Dermis microvascular lymphatic vessel endothelial cell (primary cell): ENCODE data around the gene C1QTNF12. TPM values are rescaled to one million over a fixed set of nuclear protein-coding genes. Genes with fewer than 3 reads are reported as not detected.
A peak's percentile ranks its signal among the peaks of the same experiment; 100 is the strongest.

Experiments used
- DNase-seq, 2 donors: peaks; one replicate each; pipeline versions ENCODE4 v3.0.0 to v3.0.0-alpha.2; 2010; ENCODE audit warnings: low read depth in 2 of 2
- total RNA-seq: library from RNA; depleted of rRNA; stranded (reverse); fragments of >200 nt; gene quantifications from 2 replicates; pipeline ENCODE4 v1.2.1, GENCODE V29; 2014

Gene C1QTNF12, protein sequence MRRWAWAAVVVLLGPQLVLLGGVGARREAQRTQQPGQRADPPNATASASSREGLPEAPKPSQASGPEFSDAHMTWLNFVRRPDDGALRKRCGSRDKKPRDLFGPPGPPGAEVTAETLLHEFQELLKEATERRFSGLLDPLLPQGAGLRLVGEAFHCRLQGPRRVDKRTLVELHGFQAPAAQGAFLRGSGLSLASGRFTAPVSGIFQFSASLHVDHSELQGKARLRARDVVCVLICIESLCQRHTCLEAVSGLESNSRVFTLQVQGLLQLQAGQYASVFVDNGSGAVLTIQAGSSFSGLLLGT
- total RNA-seq = 0.25 and 0.51 TPM in 2 replicates

DNA sequence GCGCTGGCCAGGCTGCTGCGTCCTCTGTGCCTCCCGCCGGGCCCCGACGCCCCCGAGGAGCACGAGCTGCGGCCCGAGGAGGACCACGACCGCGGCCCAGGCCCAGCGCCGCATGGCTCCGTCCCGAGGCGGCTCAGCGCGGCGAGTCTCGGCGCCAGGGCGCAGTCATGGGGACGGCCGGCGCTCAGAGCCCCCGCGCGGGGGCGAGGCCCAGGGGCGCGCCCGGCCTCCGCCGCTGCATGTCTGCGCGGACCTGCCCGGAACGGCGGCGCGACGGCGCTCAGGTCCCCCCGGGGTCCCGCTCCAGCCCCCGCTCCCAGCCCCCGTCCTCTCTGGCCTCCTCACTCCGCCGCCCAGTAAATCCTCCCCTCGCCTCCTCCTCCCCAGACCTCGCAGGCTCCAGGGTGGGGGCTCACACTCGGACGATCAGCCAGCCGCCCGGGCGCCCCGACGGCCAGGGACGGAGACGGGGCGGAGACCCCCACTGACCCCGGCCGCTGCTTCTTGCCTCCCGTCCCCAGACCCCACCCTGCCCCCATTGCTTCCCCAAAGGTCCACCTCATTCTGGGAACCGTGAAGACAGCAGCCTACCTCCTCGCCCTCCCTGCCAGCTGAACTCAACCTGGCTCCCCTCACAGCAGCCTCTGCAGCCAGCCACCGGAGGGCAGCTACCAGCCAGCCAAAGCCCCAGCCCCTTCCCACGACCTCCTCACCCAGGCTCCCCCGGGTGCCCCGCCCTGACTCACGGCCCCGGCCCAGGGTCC, at the start of gene C1QTNF12:
C1QTNF12 (minus strand) TSS at position 146 of the 764 bp plus-strand sequence; CDS start at position 114, 32 bp downstream.
- no peak for DNase-seq

DNA sequence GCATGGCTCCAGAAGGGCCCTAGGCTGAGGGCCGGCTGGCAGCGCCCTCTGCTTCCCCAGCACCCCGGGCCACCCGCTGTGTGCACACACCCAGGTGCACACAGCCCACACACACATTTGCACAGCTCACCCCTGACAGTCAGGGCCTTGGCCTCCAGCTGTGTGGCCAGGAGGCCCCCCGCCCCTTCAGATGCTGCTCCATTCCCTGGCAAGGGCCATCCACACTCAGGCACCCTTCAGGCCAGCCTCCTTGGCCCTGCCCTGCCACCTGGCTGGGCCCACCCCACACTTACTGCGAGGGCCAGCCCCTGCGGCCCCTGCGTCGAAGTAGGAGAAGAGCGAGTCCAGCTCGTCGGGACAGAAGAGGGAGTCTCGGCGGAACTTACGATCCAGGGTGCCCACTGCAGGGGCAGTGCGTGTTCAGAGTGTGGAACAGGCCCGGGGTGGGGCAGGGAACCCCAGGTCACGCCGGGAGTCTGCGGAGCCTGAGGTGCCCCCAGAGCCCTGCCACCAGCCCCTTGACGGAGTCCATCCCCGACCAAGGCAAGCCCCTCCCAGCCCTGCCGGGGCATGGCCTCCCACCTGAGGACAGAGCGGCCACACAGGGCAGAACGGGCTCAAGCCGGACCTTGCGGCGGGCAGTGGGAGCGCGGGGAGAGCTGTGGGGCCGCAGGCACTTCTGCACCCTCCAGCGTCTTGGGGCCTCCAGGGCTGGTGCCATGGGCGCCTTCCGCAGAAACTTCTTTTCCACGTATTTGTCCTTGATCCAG, 48.8 kb upstream of the C1QTNF12 start:
- no peak for DNase-seq

DNA sequence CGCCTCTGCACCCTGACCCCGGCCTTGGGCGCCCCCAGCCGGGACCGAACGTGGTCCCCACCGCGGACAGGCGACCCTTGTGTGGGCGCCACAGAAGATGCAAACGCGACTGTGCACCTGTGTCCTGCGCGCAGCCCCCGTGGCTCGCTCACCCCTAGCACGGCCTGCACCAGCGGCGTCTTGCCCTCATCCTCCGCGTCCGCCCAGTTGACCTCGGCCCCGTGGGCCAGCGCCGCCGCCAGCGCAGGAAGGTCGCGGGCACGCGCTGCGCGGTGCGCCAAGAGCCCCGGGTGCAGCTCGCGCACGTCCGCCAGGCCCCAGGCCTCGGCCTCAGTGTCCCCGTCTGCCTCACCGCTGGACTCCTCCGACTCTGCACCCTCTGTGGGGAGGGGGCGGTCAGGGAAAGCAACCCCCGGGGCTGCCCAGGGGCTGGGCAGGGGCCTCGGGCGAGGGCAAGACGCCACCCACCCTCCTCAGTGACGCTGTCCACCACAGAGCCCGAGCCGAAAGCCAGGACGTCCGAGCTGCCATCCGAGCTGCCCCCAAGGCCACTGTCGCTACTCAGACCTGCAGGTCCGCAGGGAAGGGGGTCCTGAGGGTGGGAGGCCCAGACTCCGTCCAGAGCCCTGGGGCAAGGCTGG, 47.8 kb upstream of the C1QTNF12 start:
- DNase-seq = no peak

DNA sequence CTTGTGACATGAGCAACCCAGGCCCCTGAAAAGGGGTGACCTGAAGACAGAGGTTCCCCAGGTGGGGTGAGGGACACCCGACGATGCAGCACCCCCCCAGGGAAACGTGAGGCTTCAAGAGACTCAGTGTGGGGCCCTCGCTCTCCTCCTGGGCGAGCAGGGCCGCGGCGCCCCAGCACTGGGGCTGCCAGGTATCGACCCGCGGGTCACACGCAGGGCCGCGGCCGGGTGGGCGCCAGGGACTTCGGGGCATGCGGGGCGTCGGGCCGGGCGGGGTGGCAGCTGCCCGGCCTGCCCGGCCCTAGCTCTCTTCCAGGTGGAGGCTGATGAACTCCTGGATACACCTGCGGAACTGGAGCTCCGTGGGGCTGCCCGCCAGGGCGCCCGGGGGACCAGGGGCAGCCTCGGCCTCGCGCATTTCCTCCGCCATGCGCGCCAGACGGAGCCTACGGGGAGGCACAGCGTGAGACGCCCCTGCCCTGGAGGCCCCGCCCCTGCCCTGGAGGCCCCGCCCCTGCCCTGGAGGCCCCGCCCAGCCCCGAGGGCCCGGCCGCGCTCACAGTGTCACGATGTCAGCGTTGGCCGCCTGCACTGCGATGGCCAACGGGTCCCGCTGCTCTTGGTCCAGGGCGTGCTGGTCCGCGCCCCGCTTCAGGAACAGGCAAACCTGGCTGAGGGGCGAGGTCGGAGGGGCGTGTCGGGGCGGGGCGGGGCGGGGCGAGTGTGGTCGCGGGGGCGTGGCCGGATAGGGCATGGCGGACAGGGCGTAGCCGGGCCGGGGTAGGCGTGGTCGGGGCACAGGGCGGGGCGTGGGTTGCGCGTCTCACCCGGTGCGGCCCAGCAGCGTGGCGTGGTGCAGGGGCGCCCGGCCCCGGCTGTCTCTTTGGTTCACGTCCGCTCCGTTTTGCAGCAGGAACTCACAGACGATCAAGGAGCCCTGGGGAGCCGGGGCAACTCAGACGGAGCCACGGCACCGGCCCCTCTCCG, 47.0 kb upstream of the C1QTNF12 start:
- peak in 1 of 2 donors; percentile 25 for DNase-seq

DNA sequence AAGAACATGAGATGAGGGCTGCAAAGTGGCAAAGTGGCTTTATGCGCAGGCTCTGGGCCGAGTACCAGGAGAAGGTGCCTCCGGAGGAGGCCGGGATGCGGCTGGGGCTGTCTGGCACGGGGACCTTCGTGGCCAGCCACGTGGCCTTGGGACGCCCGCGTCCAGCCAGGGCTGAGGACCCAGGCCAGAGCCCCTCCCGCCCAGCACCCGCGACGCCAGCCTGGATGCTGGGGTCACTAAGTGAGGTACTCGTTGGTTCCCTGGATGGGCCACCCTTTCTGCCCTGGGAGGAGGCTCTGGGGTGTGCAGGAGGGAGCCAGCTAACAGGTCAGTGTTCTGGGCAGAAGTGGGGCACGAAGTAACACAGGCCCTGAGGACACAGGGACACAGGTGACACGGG, 46.3 kb upstream of the C1QTNF12 start:
- DNase-seq = no peak

DNA sequence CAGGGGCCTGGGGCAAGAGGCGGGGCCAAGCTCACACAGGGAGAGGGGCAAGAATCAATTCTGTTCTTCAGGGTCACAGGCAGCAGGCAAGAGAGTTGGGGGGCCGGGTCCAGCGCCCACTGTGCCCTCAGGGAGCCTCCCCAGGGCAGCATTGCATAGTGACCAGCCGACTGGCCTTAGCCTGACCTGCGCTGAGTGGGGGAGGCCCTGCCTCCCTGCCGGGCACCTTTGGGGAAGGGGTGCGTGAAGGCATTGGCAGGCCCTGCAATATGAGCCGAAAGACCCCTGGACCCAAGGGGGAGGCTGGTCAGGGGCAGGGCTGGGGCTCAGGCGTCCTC, 45.9 kb upstream of the C1QTNF12 start:
- DNase-seq = no peak

DNA sequence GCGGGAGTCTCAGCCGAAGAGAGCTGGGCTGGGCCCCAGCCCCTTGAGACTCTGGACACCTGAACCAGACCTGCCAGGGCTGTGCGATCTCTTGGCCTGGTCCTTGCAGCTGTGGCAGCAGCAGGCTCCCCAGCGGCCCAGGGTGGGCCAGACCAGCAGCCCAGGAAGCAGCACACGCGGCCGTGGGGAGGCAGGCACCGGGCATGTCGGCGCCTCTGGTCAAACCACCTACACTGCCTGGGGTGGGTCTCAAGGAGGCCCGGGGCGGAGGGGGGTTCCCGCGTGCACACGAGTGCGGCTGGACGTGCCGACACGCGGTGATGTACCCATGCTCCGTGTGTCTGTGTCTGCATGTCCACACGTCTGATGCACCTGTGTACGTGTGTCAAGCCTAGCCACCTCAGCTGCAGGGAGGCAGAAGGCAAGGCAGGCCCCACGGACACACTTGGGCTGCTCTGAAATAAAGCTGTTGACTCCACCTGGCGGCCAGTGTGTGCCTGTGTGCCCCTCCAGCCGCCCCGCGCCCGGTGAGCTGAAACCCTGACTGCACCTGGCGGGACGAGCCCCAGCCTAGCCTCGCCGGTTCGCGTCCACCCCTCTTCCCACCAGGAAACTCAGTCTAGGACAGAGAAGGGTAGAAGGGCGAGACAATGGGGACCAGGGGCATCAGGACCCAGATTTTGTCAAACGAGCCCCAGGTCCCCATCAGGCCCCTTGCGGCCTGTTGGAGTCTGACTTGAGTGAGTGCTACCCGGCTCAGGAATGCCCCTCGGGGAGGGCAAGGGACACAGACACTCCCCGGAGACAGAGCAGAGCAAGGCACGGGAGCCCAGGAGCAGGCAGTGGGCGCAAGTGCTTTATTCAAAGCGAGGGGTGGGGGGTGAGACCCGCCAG, 45.3 kb upstream of the C1QTNF12 start:
- peak in 1 of 2 donors; percentile 70 for DNase-seq

DNA sequence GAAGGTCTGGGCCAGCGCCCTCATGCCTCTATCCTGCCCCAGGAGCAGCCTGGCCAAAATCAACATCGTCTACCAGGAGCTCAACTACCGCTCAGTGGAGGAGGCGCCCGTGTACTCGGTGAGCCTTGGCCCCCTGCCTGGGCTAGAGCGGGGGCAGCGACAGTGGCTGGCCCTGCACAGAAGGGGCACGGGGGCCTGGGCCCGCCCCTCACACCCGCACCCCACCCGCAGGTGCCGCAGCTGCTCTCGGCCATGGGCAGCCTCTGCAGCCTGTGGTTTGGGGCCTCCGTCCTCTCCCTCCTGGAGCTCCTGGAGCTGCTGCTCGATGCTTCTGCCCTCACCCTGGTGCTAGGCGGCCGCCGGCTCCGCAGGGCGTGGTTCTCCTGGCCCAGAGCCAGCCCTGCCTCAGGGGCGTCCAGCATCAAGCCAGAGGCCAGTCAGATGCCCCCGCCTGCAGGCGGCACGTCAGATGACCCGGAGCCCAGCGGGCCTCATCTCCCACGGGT, 44.6 kb upstream of the C1QTNF12 start:
- no peak for DNase-seq

DNA sequence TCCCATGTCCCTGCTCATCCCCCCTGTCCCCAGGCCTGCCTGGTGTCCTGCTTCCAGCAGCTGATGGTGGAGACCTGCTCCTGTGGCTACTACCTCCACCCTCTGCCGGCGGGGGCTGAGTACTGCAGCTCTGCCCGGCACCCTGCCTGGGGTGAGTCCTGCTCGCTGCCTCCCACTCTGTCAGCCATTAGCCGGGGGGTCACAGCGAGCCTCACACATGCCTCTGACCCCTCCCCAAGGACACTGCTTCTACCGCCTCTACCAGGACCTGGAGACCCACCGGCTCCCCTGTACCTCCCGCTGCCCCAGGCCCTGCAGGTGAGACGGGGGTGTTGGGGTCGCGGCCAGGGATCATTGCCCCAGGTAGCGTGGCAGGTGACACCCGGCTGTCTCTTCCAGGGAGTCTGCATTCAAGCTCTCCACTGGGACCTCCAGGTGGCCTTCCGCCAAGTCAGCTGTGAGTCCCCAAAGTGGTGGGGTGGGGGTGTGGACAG, 43.8 kb upstream of the C1QTNF12 start:
- peak in 1 of 2 donors; percentile 60 for DNase-seq

DNA sequence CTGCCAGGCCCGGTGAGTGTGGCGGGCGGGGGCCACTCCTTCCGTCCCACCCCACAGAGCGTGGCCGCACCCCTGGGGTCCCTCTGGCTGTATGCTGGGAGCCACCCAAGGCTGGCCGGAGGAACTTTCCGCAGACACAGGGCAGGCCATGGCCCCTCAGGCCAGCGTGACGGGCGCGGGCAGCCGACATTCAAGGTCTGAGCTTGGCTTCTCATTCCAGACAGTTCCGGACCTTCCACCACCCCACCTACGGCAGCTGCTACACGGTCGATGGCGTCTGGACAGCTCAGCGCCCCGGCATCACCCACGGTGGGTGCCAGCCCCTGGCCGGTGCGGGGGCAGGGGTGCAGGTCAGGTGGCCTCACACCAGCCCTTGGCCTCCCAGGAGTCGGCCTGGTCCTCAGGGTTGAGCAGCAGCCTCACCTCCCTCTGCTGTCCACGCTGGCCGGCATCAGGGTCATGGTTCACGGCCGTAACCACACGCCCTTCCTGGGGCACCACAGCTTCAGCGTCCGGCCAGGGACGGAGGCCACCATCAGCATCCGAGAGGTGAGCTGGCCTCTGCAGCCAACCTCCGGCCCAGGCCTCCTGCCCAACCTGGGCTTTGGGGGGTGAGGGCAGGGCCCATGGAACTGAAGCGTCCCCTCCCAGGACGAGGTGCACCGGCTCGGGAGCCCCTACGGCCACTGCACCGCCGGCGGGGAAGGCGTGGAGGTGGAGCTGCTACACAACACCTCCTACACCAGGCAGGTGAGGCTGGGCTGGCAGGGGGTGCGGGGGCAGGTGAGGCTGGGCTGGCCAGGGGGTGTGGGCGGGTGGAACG, 41.0 kb upstream of the C1QTNF12 start:
- no peak for DNase-seq

DNA sequence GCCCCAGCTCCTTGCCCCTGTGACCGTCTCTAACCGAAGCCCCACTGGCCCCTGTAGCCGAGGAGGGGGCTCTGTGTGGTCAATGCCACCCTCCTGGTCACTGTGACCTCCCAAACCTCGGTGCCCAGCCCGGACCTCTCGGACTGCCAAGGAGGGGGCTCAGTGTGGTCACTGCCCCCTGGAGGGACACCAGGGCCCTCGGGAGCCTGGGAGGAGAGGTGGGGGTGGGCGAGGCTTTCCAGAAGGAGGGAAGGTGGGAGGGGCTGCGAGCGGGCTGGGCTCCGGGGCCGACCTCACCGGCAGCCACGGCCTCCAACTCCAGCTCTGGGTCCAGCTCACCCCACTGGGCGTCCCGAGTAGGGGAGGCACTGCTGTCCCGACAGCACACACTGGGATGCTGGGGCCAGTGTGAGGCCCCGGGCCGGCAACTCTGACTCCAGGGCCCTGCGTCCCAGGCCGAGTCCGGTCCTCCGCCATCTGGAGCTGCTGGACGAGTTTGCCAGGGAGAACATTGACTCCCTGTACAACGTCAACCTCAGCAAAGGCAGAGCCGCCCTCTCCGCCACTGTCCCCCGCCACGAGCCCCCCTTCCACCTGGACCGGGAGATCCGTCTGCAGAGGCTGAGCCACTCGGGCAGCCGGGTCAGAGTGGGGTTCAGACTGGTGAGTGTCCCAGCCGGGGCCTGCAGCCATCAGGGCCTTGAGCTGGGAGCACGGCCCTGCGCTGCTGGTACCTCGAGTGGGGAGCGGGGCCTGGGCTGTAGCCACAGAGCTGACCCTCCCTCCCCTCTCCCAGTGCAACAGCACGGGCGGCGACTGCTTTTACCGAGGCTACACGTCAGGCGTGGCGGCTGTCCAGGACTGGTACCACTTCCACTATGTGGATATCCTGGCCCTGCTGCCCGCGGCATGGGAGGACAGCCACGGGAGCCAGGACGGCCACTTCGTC, 40.1 kb upstream of the C1QTNF12 start:
- DNase-seq = no peak

DNA sequence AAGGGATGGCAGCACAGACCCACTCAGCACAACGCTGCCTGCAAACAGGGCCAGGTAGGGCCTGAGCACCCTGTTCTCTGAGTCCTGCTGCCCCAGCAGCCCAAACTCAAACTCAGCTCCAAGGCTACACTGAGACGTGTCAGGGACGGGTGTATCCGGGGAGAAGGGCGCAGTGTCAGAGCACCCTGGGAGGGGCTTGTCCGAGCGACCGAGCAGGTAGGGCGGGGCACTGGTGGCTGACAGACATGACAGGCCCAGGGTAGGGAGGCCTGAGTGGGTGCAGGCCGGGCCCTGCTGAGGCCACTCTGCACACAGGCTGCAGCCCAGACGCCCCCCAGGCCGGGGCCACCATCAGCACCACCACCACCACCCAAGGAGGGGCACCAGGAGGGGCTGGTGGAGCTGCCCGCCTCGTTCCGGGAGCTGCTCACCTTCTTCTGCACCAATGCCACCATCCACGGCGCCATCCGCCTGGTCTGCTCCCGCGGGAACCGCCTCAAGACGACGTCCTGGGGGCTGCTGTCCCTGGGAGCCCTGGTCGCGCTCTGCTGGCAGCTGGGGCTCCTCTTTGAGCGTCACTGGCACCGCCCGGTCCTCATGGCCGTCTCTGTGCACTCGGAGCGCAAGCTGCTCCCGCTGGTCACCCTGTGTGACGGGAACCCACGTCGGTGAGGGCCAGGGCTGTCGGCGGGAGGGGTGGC, 39.2 kb upstream of the C1QTNF12 start:
- DNase-seq = no peak

DNA sequence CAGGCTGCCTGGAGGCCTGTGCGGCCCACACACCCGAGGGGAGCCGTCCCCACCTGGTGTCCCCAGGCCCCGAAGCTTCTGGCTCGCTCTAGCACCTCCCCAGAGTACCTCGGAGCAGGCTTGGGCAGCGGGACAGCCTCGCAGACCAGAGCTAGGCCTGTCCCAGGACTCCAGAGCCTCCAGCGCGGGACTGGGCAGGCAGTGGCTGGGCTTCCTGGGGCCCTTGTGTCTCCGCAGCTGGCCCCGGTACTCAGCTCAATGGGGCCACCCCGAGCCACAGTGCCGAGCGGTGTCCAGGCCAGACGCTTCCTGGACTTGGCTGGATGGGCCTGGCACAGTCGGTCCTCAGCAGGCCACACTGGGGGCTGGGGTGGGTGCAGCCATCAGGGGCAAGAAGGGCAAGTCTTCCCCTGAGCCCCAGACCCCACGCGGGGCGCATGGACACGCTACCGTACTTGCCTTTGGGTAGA, 38.6 kb upstream of the C1QTNF12 start:
- DNase-seq = no peak

DNA sequence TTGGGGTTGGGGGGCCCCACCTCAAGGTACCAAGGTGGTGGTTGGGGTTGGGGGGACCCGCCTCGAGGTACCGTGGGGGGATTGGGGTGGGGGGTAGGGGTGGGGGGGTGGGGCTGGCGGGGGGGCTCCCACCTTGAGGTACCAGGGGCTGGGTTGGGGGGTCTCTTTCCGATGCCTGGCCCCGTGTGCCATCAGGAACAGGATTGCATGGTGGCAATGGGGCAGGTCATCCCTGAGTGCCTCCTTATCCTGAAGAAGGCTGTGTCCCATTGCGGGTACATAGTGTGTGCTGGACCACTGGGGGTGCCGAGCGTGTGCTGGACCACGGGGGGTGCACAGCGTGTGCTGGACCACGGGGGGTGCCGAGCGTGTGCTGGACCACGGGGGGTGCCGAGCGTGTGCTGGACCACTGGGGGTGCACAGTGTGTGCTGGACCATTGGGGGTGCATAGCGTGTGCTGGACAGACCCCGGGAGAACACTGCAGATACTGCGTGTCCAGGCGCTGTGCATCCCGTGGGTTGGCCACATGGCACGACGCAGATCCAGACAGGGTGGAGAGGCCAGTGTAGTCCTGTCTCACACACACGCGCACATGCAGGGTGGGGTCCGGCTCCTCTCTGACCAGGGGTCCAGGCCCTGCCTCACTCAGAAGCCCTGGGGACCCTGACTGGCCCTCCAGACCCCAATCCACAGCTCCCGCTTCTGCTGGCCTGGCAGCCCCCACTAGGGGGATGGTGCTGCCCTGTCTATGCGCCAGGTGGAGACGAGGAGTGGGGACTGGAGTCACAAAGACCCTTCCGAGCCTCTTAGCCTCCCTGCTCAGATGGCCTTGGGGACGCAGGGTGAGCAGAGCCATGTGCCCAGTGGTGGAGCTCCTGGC, 37.9 kb upstream of the C1QTNF12 start:
- no peak for DNase-seq

DNA sequence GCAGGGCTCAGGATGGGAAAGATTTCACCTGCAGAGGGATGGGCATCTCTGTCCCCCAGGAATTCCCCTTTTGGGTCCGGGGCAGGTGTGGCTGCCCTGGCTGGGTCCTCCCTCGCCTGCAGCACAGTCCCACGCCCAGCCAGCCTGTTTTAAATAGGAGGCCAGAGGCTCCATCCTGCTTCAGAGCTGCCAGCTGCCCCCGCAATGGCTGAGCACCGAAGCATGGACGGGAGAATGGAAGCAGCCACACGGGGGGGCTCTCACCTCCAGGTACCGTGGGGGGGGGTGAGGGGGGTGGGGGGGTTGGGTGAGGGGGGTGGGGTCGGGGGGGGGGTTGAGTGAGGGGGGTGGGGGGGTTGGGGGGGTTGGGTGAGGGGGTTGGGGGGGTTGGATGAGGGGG, 37.3 kb upstream of the C1QTNF12 start:
- no peak for DNase-seq
